Tibial nerve (tissue), 4 donors: Measurements from ENCODE around the gene SH3RF3.

Source experiments
- CTCF ChIP-seq, 5 experiments: fragments of 200-600 bp in 3 of 5; fragments of 450-650 bp in 2 of 5; sonication (generic) in 3 of 5; IDR thresholded peaks; one replicate each; pipeline ENCODE4 v1.5.1; 2016 to 2019; ENCODE audit warnings: antibody characterized with exemption in 5 of 5, mild to moderate bottlenecking in 3 of 5, moderate library complexity in 2 of 5
- EP300 ChIP-seq, 2 donors: sonication (generic); formaldehyde crosslinking; IDR thresholded peaks; one replicate each; pipeline ENCODE4 v1.6.1; 2017; ENCODE audit warnings: antibody characterized with exemption in 2 of 2, mild to moderate bottlenecking in 1 of 2
- POLR2A ChIP-seq, 2 donors: fragments of 450-650 bp; IDR thresholded peaks; one replicate each; pipeline ENCODE4 v1.6.1; 2017; ENCODE audit warnings: antibody characterized with exemption in 2 of 2, mild to moderate bottlenecking in 2 of 2, moderate library complexity in 2 of 2

GRCh38 chr2:109153005-109153784 lies 24.2 kb downstream of the SH3RF3 start:
- TF ChIP-seq CTCF (IDR thresholded peaks at IDR 0.05) (no peak), EP300 (IDR thresholded peaks at IDR 0.05) (no peak), POLR2A (IDR thresholded peaks at IDR 0.05) (no peak)
